AG09319 (cell line): ENCODE results near the gene EEFSEC.

Experiments used
- DNase-seq: peaks from one replicate; pipeline ENCODE4 v3.0.0-alpha.2; 2010; ENCODE audit warnings: low read depth; ENCODE audit errors: extremely low read depth
- CTCF ChIP-seq: IDR thresholded peaks from 2 replicates; pipeline ENCODE4 v1.5.1; 2011; ENCODE audit warnings: low read depth, mild to moderate bottlenecking, inconsistent platforms, low read length, moderate library complexity

The EEFSEC gene

GRCh38 chr3:128455786-128456748 is 302.8 kb downstream of the EEFSEC start:
- TF ChIP-seq CTCF: no peak
- DNase-seq: no peak

GRCh38 chr3:128456776-128457715 is 303.8 kb downstream of the EEFSEC start:
- DNase-seq: no peak
- no peak for TF ChIP-seq CTCF

GRCh38 chr3:128457937-128458336 is 304.7 kb downstream of the EEFSEC start:
- TF ChIP-seq CTCF: no peak

More at GRCh38 chr3:128457937-128458336, 304.7 kb downstream of the EEFSEC start:
- no peak for DNase-seq
